K562 (cell line): Measurements from ENCODE around the gene PRR7. TPM values are rescaled to one million over a fixed set of nuclear protein-coding genes. Genes with fewer than 3 reads are reported as not detected.

Source experiments
- ATAC-seq: fragments of 200-7000 bp; cut with Tn5 transposase; 3 replicates; pipeline ENCODE4 v1.9.1; 2020; ENCODE audit warnings: moderate library complexity
- BruUV-seq: library from RNA; stranded (reverse); fragments of 400-500 nt; replicated peaks from 2 replicates; lab custom pipeline; 2021; lab: Mats Ljungman, UMichigan
- CTCF ChIA-PET: fragments of 300-600 bp; formaldehyde crosslinking; extraction: SDS; loops from one replicate; lab custom pipeline; 2021; ENCODE audit warnings: low intra/inter-chr PET ratio; lab: Yijun Ruan, JAX
- POLR2A ChIA-PET: fragments of 300-600, 350-650 bp; sonication (Branson Sonifier 250); formaldehyde crosslinking; extraction: SDS; loops from one replicate; lab custom pipeline; 2021; ENCODE audit warnings: antibody characterized with exemption, inconsistent platforms; lab: Yijun Ruan, JAX
- DNase-seq, 4 experiments: peaks; one replicate each; pipeline versions ENCODE4 v3.0.0 to v3.0.0-alpha.2; 2011 to 2018; ENCODE audit warnings: low spot score in 3 of 4, mixed read lengths in 3 of 4; ENCODE audit errors: extremely low read depth in 1 of 4
- FAIRE-seq: peaks from 2 replicates; lab custom pipeline; 2011; peaks lifted over from hg19 to GRCh38; lab: Jason Lieb, UNC
- H2AFZ ChIP-seq: 2 replicates; pipeline ENCODE4 v1.6.0; 2011; ENCODE audit warnings: low read depth, low read length, control low read depth, inconsistent platforms
- H3K27ac ChIP-seq: fragments of 200-600 bp; 3 replicates; pipeline ENCODE4 v1.8.0; 2011; ENCODE audit warnings: low read depth, mild to moderate bottlenecking, control low read depth, inconsistent platforms, low read length, moderate library complexity, mixed read lengths; ENCODE audit errors: extremely low read depth
- H3K27me3 ChIP-seq, 2 experiments: fragments of 300-600 bp in 1 of 2; 2 replicates in 1 of 2; 3 replicates in 1 of 2; pipeline versions ENCODE4 v1.6.0 to v1.8.0; 2011; ENCODE audit warnings: inconsistent platforms in 2 of 2, low read length in 2 of 2, mild to moderate bottlenecking in 1 of 2, mixed read lengths in 1 of 2, moderate library complexity in 1 of 2; ENCODE audit not compliant: control insufficient read depth in 2 of 2, insufficient read depth in 2 of 2
- H3K36me3 ChIP-seq: fragments of 300-600 bp; 3 replicates; pipeline ENCODE4 v1.8.0; 2011; ENCODE audit warnings: mild to moderate bottlenecking, low read length, inconsistent platforms; ENCODE audit not compliant: control insufficient read depth, insufficient read depth
- H3K4me1 ChIP-seq, 2 experiments: fragments of 200-600 bp in 1 of 2; replicated peaks in 1 of 2; 2 replicates in 1 of 2; 3 replicates in 1 of 2; pipeline versions ENCODE4 v1.5.1 to v1.8.0; 2011; ENCODE audit warnings: inconsistent platforms in 2 of 2, low read length in 2 of 2, mild to moderate bottlenecking in 1 of 2, mixed read lengths in 1 of 2, moderate library complexity in 1 of 2; ENCODE audit not compliant: control insufficient read depth in 2 of 2, insufficient read depth in 2 of 2
- H3K4me2 ChIP-seq: 2 replicates; pipeline ENCODE4 v1.6.1; 2011; ENCODE audit warnings: low read length, control low read depth, inconsistent platforms, mixed read lengths; ENCODE audit not compliant: insufficient read depth
- H3K4me3 ChIP-seq: fragments of 200-600 bp; sonication (generic), shearing (Covaris generic); 2 replicates; pipeline ENCODE4 v1.5.1; 2016; ENCODE audit warnings: control low read depth, inconsistent platforms
- H3K79me2 ChIP-seq: fragments of 200-600 bp; 3 replicates; pipeline ENCODE4 v1.8.0; 2011; ENCODE audit warnings: low read length, inconsistent platforms; ENCODE audit not compliant: control insufficient read depth, insufficient read depth
- H3K9ac ChIP-seq, 2 experiments: 2 replicates each; pipeline versions ENCODE4 v1.6.0 to v1.6.1; 2011; ENCODE audit warnings: low read depth in 2 of 2, low read length in 2 of 2, control low read depth in 1 of 2, inconsistent platforms in 1 of 2, mild to moderate bottlenecking in 1 of 2, mixed read lengths in 1 of 2; ENCODE audit not compliant: insufficient read depth in 1 of 2
- H3K9me1 ChIP-seq: one replicate; pipeline ENCODE4 v1.6.0; 2011; ENCODE audit warnings: inconsistent platforms, mild to moderate bottlenecking, low read length, moderate library complexity; ENCODE audit not compliant: control insufficient read depth, insufficient read depth
- H3K9me3 ChIP-seq: replicated peaks from 2 replicates; pipeline ENCODE4 v1.5.1; 2011; ENCODE audit warnings: low read depth, low read length, inconsistent platforms; ENCODE audit not compliant: control insufficient read depth, insufficient read depth
- H4K20me1 ChIP-seq: replicated peaks from 2 replicates; pipeline ENCODE4 v1.6.1; 2011; ENCODE audit warnings: low read length, inconsistent platforms, mixed read lengths; ENCODE audit not compliant: control insufficient read depth, insufficient read depth
- BMI1 ChIP-seq: fragments of 150-350 bp; IDR thresholded peaks from 2 replicates; pipeline ENCODE4 v1.6.1; 2014; ENCODE audit warnings: low read length
- CHCHD3 ChIP-seq: fragments of 250-450 bp; sonication (Bioruptor Pico); IDR thresholded peaks from 2 replicates; pipeline ENCODE4 v2.1.2; 2022; ENCODE audit warnings: mild to moderate bottlenecking
- ETS1 ChIP-seq: conservative IDR thresholded peaks from 2 replicates; pipeline ENCODE4 v1.6.1; 2011; ENCODE audit warnings: low read depth, mild to moderate bottlenecking, low read length; ENCODE audit not compliant: control insufficient read depth
- FIP1L1 ChIP-seq: fragments of 200-400 bp; formaldehyde crosslinking; IDR thresholded peaks from 2 replicates; pipeline ENCODE4 v1.6.1; 2018; ENCODE audit warnings: mild to moderate bottlenecking, low read depth, low read length; ENCODE audit not compliant: poor library complexity, severe bottlenecking
- GATAD2A ChIP-seq: fragments of 450-650 bp; IDR thresholded peaks from 2 replicates; pipeline ENCODE4 v1.6.1; 2017
- GTF2B ChIP-seq: IDR thresholded peaks from 2 replicates; pipeline ENCODE4 v1.6.1; 2011; ENCODE audit not compliant: insufficient read length; ENCODE audit errors: extremely low read depth
- JUNB ChIP-seq: fragments of 450-650 bp; formaldehyde crosslinking; conservative IDR thresholded peaks from 2 replicates; pipeline ENCODE4 v1.4.0; 2020; ENCODE audit warnings: mild to moderate bottlenecking
- POLR2G ChIP-seq: fragments of 200-400 bp; formaldehyde crosslinking; IDR thresholded peaks from 2 replicates; pipeline ENCODE4 v1.6.1; 2017; ENCODE audit warnings: low read depth, mild to moderate bottlenecking, antibody characterized with exemption, low read length, moderate library complexity
- RBFOX2 ChIP-seq: fragments of 200-400 bp; formaldehyde crosslinking; IDR thresholded peaks from 2 replicates; pipeline ENCODE4 v1.6.1; 2017; ENCODE audit warnings: low read depth, mild to moderate bottlenecking, low read length, moderate library complexity
- YY1 ChIP-seq, 3 experiments: IDR thresholded peaks; 2 replicates each; pipeline ENCODE4 v1.6.1; 2011; ENCODE audit warnings: low read length in 2 of 3, mild to moderate bottlenecking in 2 of 3, moderate library complexity in 2 of 3, borderline replicate concordance in 1 of 3, control low read depth in 1 of 3, low read depth in 1 of 3; ENCODE audit not compliant: insufficient read depth in 3 of 3, insufficient replicate concordance in 2 of 3, control insufficient read depth in 1 of 3, insufficient read length in 1 of 3; ENCODE audit errors: extremely low read depth in 1 of 3
- ZNF384 ChIP-seq: IDR thresholded peaks from 2 replicates; pipeline ENCODE4 v1.6.1; 2012; ENCODE audit warnings: low read depth, low read length, improper control_type of control experiment
- ZNF551 ChIP-seq: fragments of 250-450 bp; sonication (Bioruptor Pico); IDR thresholded peaks from 2 replicates; pipeline ENCODE4 v1.5.0; 2021; ENCODE audit warnings: mild to moderate bottlenecking, moderate library complexity
- WGBS: fragments of 100-300 bp; shearing (Covaris generic); methylation state at CpG from one replicate; pipeline ENCODE4 v1.1.6; 2016; ENCODE audit warnings: low coverage, mixed read lengths; ENCODE audit not compliant: insufficient coverage; ENCODE audit errors: missing lambda C conversion rate; 5-methylcytosine and 5-hydroxymethylcytosine counted together
- in situ Hi-C: fragments of 300-500 bp; cut with MboI; formaldehyde crosslinking; loops from 4 replicates; pipeline ENCODE4 v1.15.0; 2018; ENCODE audit warnings: inconsistent platforms, mixed read lengths
- intact Hi-C: fragments of 100-400 bp; cut with micrococcal nuclease; formaldehyde crosslinking; loops from 2 replicates; pipeline ENCODE4 v1.14.2; 2022
- polyA plus RNA-seq, 8 experiments: library from polyadenylated mRNA; depleted of rRNA in 4 of 8; stranded (reverse) in 5 of 8; unstranded in 3 of 8; fragments of >200 nt; fragmentation: Nextera tagmentation in 2 of 8; fragmentation: Illumina TruSeq in 1 of 8; extraction: Ambion mirVana in 2 of 8; extraction: Trizol in 1 of 8; gene quantifications; 2 replicates each; pipeline versions ENCODE4 v1.2.1 to v1.2.3, GENCODE V29; 2011 to 2014; ENCODE audit warnings: inconsistent platforms in 1 of 8, missing spikeins in 1 of 8
- total RNA-seq, 7 experiments: library from RNA; depleted of rRNA in 6 of 7; stranded (reverse); fragments of >200 nt in 6 of 7; fragmentation: Illumina TruSeq in 2 of 7; extraction: Trizol in 2 of 7; gene quantifications; 2 replicates each; pipeline versions ENCODE4 v1.2.1 to v1.2.3, GENCODE V29; 2011 to 2021; ENCODE audit warnings: low replicate concordance in 1 of 7
- TF ChIP-seq, protein P1 (sequence below): fragments of 450-650 bp; IDR thresholded peaks from 2 replicates; pipeline ENCODE4 v1.6.1; 2016; ENCODE audit warnings: missing biosample characterization, missing genetic modification characterization

PRR7 gene
- total and polyA plus RNA-seq, 9 of the 15 experiments (the other 6 are each of a cell fraction or from before 2014, with no cell fraction given): 0.80 to 11.3 (median 10.4) TPM; not detected in 4

GRCh38 chr5:177504086-177505056, 57.8 kb downstream of the PRR7 start:
- no TSS peak for BruUV-seq
- in situ Hi-C loops (no loop called here), intact Hi-C loops (no loop called here)
- FAIRE-seq: no peak
- ChIA-PET CTCF (no interaction called here), POLR2A (interaction anchor here (0.6 to 1.6 kb wide), 6 partner anchors 8 to 88 kb away, joined by 3 to 7 read pairs (median 4); partner anchors contain the start of genes DDX41 and TMED9)
- Histone ChIP-seq H3K36me3 (peaks cover 22% of the 10 kb centered on the region), H2AFZ (no peak overlapping the region), H3K9ac (peak overlapping the region in 1 of 2 experiments; percentile 73; a peak in 2 of 4 replicates), H3K4me3 (no peak overlapping the region), H3K9me1 (no peaks in the 10 kb centered on the region), H3K79me2 (peaks cover 14% of the 10 kb centered on the region; the same call in 2 of the 3 replicates), H3K27me3 (no peaks in the 10 kb centered on the region), H3K4me1 (peaks cover 26 to 64% of the 10 kb centered on the region in 2 experiments), H3K4me2 (no peak overlapping the region), H4K20me1 (no peaks in the 10 kb centered on the region), H3K9me3 (no peaks in the 10 kb centered on the region), H3K27ac (no peak overlapping the region)
- no peak for ATAC-seq
- DNase-seq: no peak
- 90% methylated on average over 24 of the region's 47 CpGs for WGBS
- no peak for TF ChIP-seq GATAD2A
- TF ChIP-seq RBFOX2: peak; percentile 12; the same call in 1 of the 2 replicates
- no peak for TF ChIP-seq ZNF551
- no peak for TF ChIP-seq YY1 (IDR thresholded peaks at IDR 0.05; ENCODE audit: borderline replicate concordance in 1 of 3, control insufficient read depth in 1 of 3, extremely low read depth in 1 of 3, insufficient read depth in 3 of 3, insufficient read length in 1 of 3, insufficient replicate concordance in 2 of 3, low read depth in 1 of 3, low read length in 2 of 3)
- no peak for TF ChIP-seq ETS1
- no peak for TF ChIP-seq JUNB (CRISPR knock-in tag)
- no peak for TF ChIP-seq ZNF384
- 0 out of 2 replicates have a peak, but pooled peaks have one; percentile 33 for TF ChIP-seq POLR2G
- TF ChIP-seq, protein P1, sequence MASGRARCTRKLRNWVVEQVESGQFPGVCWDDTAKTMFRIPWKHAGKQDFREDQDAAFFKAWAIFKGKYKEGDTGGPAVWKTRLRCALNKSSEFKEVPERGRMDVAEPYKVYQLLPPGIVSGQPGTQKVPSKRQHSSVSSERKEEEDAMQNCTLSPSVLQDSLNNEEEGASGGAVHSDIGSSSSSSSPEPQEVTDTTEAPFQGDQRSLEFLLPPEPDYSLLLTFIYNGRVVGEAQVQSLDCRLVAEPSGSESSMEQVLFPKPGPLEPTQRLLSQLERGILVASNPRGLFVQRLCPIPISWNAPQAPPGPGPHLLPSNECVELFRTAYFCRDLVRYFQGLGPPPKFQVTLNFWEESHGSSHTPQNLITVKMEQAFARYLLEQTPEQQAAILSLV (tag): no peak
- no peak for TF ChIP-seq GTF2B
- TF ChIP-seq FIP1L1: peak; percentile 38
- no peak for TF ChIP-seq BMI1
- TF ChIP-seq CHCHD3 (CRISPR knock-in tag): no peak
- TF ChIP-seq, all 486 proteins: peak for 3
